HepG2 (cell line): ENCODE measurements around the gene SLC12A9. TPM values are rescaled to one million over a fixed set of nuclear protein-coding genes. Genes with fewer than 3 reads are reported as not detected.

Experiments
- BHLHE40 ChIP-seq: IDR thresholded peaks from 2 replicates; pipeline ENCODE4 v1.6.1; 2011; ENCODE audit warnings: low read length, improper control_type of control experiment
- FOXJ3 ChIP-seq: sonication (generic); formaldehyde crosslinking; IDR thresholded peaks from 2 replicates; pipeline ENCODE4 v1.4.0; 2020; ENCODE audit warnings: missing genetic modification reagents, mild to moderate bottlenecking, borderline replicate concordance
- GABPA ChIP-seq, 2 experiments: IDR thresholded peaks; 2 replicates each; pipeline ENCODE4 v1.6.1; 2011 to 2016; ENCODE audit warnings: low read depth in 2 of 2, low read length in 1 of 2, missing biosample characterization in 1 of 2, missing genetic modification characterization in 1 of 2
- GTF3A ChIP-seq: sonication (generic); formaldehyde crosslinking; conservative IDR thresholded peaks from 2 replicates; pipeline ENCODE4 v1.4.0; 2020; ENCODE audit warnings: mild to moderate bottlenecking, missing genetic modification reagents
- HNF1A ChIP-seq, 2 experiments: sonication (generic) in 1 of 2; formaldehyde crosslinking in 1 of 2; IDR thresholded peaks; 2 replicates each; pipeline versions ENCODE4 v1.4.0 to v1.6.1; 2016 to 2020; ENCODE audit warnings: borderline replicate concordance in 1 of 2, low read depth in 1 of 2, mild to moderate bottlenecking in 1 of 2, missing genetic modification reagents in 1 of 2
- HNRNPLL ChIP-seq: fragments of 200-400 bp; formaldehyde crosslinking; IDR thresholded peaks from 2 replicates; pipeline ENCODE4 v1.6.1; 2017; ENCODE audit warnings: mild to moderate bottlenecking, low read depth, low read length; ENCODE audit not compliant: poor library complexity, severe bottlenecking
- JUNB ChIP-seq: sonication (generic); formaldehyde crosslinking; IDR thresholded peaks from 2 replicates; pipeline ENCODE4 v1.8.0; 2022; ENCODE audit warnings: missing genetic modification reagents, mild to moderate bottlenecking, borderline replicate concordance
- MAF1 ChIP-seq: sonication (generic); formaldehyde crosslinking; IDR thresholded peaks from 2 replicates; pipeline ENCODE4 v1.5.0; 2020; ENCODE audit warnings: missing genetic modification reagents, borderline replicate concordance
- PPARG ChIP-seq: conservative IDR thresholded peaks from 2 replicates; pipeline ENCODE4 v1.6.1; 2016; ENCODE audit warnings: missing biosample characterization, missing genetic modification reagents
- SOX6 ChIP-seq, 2 experiments: fragments of 450-650 bp in 1 of 2; sonication (generic) in 1 of 2; formaldehyde crosslinking in 1 of 2; IDR thresholded peaks; 2 replicates each; pipeline versions ENCODE4 v1.4.0 to v1.6.1; 2017 to 2020; ENCODE audit warnings: antibody characterized with exemption in 1 of 2, mild to moderate bottlenecking in 1 of 2, missing genetic modification reagents in 1 of 2
- SP1 ChIP-seq, 2 experiments: fragments of 450-650 bp in 1 of 2; sonication (generic) in 1 of 2; formaldehyde crosslinking in 1 of 2; IDR thresholded peaks; 2 replicates each; pipeline versions ENCODE4 v1.4.0 to v1.6.1; 2016 to 2020; ENCODE audit warnings: missing genetic modification reagents in 1 of 2
- TAF1 ChIP-seq: sonication (generic); formaldehyde crosslinking; IDR thresholded peaks from 2 replicates; pipeline ENCODE4 v1.4.0; 2020; ENCODE audit warnings: missing genetic modification reagents
- ZBTB42 ChIP-seq: sonication (generic); formaldehyde crosslinking; IDR thresholded peaks from 2 replicates; pipeline ENCODE4 v1.5.0; 2020; ENCODE audit warnings: mild to moderate bottlenecking, missing genetic modification reagents
- ZNF275 ChIP-seq: sonication (generic); formaldehyde crosslinking; IDR thresholded peaks from 2 replicates; pipeline ENCODE4 v1.8.0; 2022; ENCODE audit warnings: missing genetic modification reagents, mild to moderate bottlenecking, inconsistent platforms, borderline replicate concordance
- ZNF317 ChIP-seq: sonication (generic); formaldehyde crosslinking; IDR thresholded peaks from 2 replicates; pipeline ENCODE4 v1.5.0; 2020; ENCODE audit warnings: mild to moderate bottlenecking, missing genetic modification reagents
- ZNF569 ChIP-seq: sonication (generic); formaldehyde crosslinking; IDR thresholded peaks from 2 replicates; pipeline ENCODE4 v1.5.0; 2020; ENCODE audit warnings: mild to moderate bottlenecking, missing genetic modification reagents, moderate library complexity, borderline replicate concordance
- ZNF737 ChIP-seq: sonication (generic); formaldehyde crosslinking; IDR thresholded peaks from 2 replicates; pipeline ENCODE4 v1.5.0; 2020; ENCODE audit warnings: missing genetic modification reagents, mild to moderate bottlenecking, borderline replicate concordance
- ZNF777 ChIP-seq: sonication (generic); formaldehyde crosslinking; IDR thresholded peaks from 2 replicates; pipeline ENCODE4 v1.4.0; 2020; ENCODE audit warnings: missing genetic modification reagents
- polyA plus RNA-seq, 8 experiments: library from polyadenylated mRNA; depleted of rRNA in 3 of 8; stranded (reverse) in 7 of 8; unstranded in 1 of 8; fragments of >200 nt; fragmentation: Illumina TruSeq in 4 of 8; extraction: Trizol in 4 of 8; gene quantifications; 2 replicates each; pipeline versions ENCODE4 v1.2.1 to v1.2.3, GENCODE V29; 2011 to 2016; ENCODE audit warnings: low read depth in 4 of 8, missing spikeins in 1 of 8, mixed read lengths in 1 of 8; ENCODE audit not compliant: insufficient read depth in 1 of 8
- total RNA-seq, 5 experiments: library from RNA; depleted of rRNA; stranded (reverse); fragments of >200 nt; fragmentation: Illumina TruSeq; extraction: Trizol; gene quantifications; 2 replicates each; pipeline ENCODE4 v1.2.3, GENCODE V29; 2016; ENCODE audit warnings: low read depth in 1 of 5
- TF ChIP-seq, protein P1 (sequence below): sonication (generic); formaldehyde crosslinking; IDR thresholded peaks from 2 replicates; pipeline ENCODE4 v1.4.0; 2020; ENCODE audit warnings: mild to moderate bottlenecking, missing genetic modification reagents
- TF ChIP-seq, protein P2 (sequence below): sonication (generic); formaldehyde crosslinking; IDR thresholded peaks from 2 replicates; pipeline ENCODE4 v1.4.0; 2020; ENCODE audit warnings: missing genetic modification reagents

Gene SLC12A9
- total and polyA plus RNA-seq, 2 of the 13 experiments (the other 11 are each of a cell fraction or from before 2014, with no cell fraction given), result 8.7 to 16.6 TPM

- 0 out of 2 replicates have a peak, but pooled peaks have one; percentile 18 for TF ChIP-seq GABPA (IDR thresholded peaks at IDR 0.05; ENCODE audit: low read depth, low read length)
- no peak; the same call in 1 of the 2 replicates for TF ChIP-seq GABPA (CRISPR knock-in tag; IDR thresholded peaks at IDR 0.05; ENCODE audit: low read depth)
- TF ChIP-seq HNRNPLL, result peak; percentile 78
- TF ChIP-seq ZBTB42 (CRISPR knock-in tag), result peak; percentile 80; the same call in 1 of the 2 replicates
- TF ChIP-seq ZNF777, result peak; percentile 13; the same call in 1 of the 2 replicates
- no peak for TF ChIP-seq ZNF737 (CRISPR knock-in tag)
- peak; percentile 60; the same call in 1 of the 2 replicates for TF ChIP-seq FOXJ3 (CRISPR knock-in tag)
- TF ChIP-seq ZNF275 (CRISPR knock-in tag), result peak; percentile 52; the same call in 1 of the 2 replicates
- TF ChIP-seq SOX6 (IDR thresholded peaks at IDR 0.05), result no peak
- TF ChIP-seq SOX6 (CRISPR knock-in tag; IDR thresholded peaks at IDR 0.05), result peak; percentile 20; the same call in 1 of the 2 replicates
- TF ChIP-seq GTF3A, result no peak
- TF ChIP-seq SP1 (IDR thresholded peaks at IDR 0.05), result no peak
- TF ChIP-seq SP1 (CRISPR knock-in tag; IDR thresholded peaks at IDR 0.05), result peak; percentile 67
- TF ChIP-seq, protein P1, sequence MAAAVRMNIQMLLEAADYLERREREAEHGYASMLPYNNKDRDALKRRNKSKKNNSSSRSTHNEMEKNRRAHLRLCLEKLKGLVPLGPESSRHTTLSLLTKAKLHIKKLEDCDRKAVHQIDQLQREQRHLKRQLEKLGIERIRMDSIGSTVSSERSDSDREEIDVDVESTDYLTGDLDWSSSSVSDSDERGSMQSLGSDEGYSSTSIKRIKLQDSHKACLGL (CRISPR knock-in tag), result peak; percentile 99; the same call in 1 of the 2 replicates
- TF ChIP-seq PPARG (CRISPR knock-in tag), result no peak
- peak; percentile 25 for TF ChIP-seq BHLHE40
- TF ChIP-seq HNF1A (IDR thresholded peaks at IDR 0.05; ENCODE audit: low read depth), result no peak
- TF ChIP-seq HNF1A (CRISPR knock-in tag; IDR thresholded peaks at IDR 0.05; ENCODE audit: borderline replicate concordance), result 0 out of 2 replicates have a peak, but pooled peaks have one; percentile 45
- TF ChIP-seq ZNF569, result 0 out of 2 replicates have a peak, but pooled peaks have one; percentile 60
- TF ChIP-seq JUNB (CRISPR knock-in tag), result no peak
- peak; percentile 45; the same call in 1 of the 2 replicates for TF ChIP-seq TAF1 (CRISPR knock-in tag)
- TF ChIP-seq ZNF317, result peak; percentile 29; the same call in 1 of the 2 replicates
- TF ChIP-seq, protein P2, sequence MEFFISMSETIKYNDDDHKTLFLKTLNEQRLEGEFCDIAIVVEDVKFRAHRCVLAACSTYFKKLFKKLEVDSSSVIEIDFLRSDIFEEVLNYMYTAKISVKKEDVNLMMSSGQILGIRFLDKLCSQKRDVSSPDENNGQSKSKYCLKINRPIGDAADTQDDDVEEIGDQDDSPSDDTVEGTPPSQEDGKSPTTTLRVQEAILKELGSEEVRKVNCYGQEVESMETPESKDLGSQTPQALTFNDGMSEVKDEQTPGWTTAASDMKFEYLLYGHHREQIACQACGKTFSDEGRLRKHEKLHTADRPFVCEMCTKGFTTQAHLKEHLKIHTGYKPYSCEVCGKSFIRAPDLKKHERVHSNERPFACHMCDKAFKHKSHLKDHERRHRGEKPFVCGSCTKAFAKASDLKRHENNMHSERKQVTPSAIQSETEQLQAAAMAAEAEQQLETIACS (CRISPR knock-in tag), result no peak
- TF ChIP-seq MAF1 (CRISPR knock-in tag), result no peak
These were observed at the start of gene SLC12A9 (continued) for GRCh38 chr7:100852048-100852872.
